ENCODE results near the gene IFT122.

IFT122 gene

GRCh38 chr3:129564981-129565644, 125.1 kb downstream of the IFT122 start:
- Histone ChIP-seq H3K27ac (ENCODE audit: low read depth, low read length) (no peak overlapping the region), H3K36me3 (ENCODE audit: insufficient read depth, low read length) (peaks cover 7% of the 10 kb centered on the region), H3K27me3 (ENCODE audit: control insufficient read depth in 1 of 2, insufficient read depth in 2 of 2, low read length in 2 of 2) (no peaks in the 10 kb centered on the region), H3K9ac (ENCODE audit: low read length) (no peak overlapping the region), H3K4me3 (ENCODE audit: low read depth in 1 of 2, low read length in 2 of 2) (no peak overlapping the region), H3K4me1 (ENCODE audit: insufficient read depth, low read length) (peaks cover 31% of the 10 kb centered on the region), H3K9me3 (ENCODE audit: low read length) (no peaks in the 10 kb centered on the region)

GRCh38 chr3:129565902-129566301, 125.9 kb downstream of the IFT122 start:
- Histone ChIP-seq H3K4me3 (ENCODE audit: low read depth in 1 of 2, low read length in 2 of 2) (no peak overlapping the region), H3K36me3 (ENCODE audit: insufficient read depth, low read length) (peaks cover 10% of the 10 kb centered on the region), H3K27ac (ENCODE audit: low read depth, low read length) (no peak overlapping the region), H3K9ac (ENCODE audit: low read length) (no peak overlapping the region), H3K9me3 (ENCODE audit: low read length) (no peaks in the 10 kb centered on the region), H3K27me3 (ENCODE audit: control insufficient read depth in 1 of 2, insufficient read depth in 2 of 2, low read length in 2 of 2) (no peaks in the 10 kb centered on the region), H3K4me1 (ENCODE audit: insufficient read depth, low read length) (peaks cover 23% of the 10 kb centered on the region)

GRCh38 chr3:129567176-129567705, 127.2 kb downstream of the IFT122 start:
- Histone ChIP-seq H3K36me3 (ENCODE audit: insufficient read depth, low read length) (peaks cover 10% of the 10 kb centered on the region), H3K27me3 (ENCODE audit: control insufficient read depth in 1 of 2, insufficient read depth in 2 of 2, low read length in 2 of 2) (no peaks in the 10 kb centered on the region), H3K4me1 (ENCODE audit: insufficient read depth, low read length) (peaks cover 11% of the 10 kb centered on the region), H3K9ac (ENCODE audit: low read length) (no peak overlapping the region), H3K9me3 (ENCODE audit: low read length) (no peaks in the 10 kb centered on the region), H3K4me3 (ENCODE audit: low read depth in 1 of 2, low read length in 2 of 2) (no peak overlapping the region), H3K27ac (ENCODE audit: low read depth, low read length) (no peak overlapping the region)

- no peak overlapping the region for H3K4me3 ChIP-seq (ENCODE audit: low read depth in 1 of 2, low read length in 2 of 2)
- H3K9ac ChIP-seq (ENCODE audit: low read length): no peak overlapping the region
- peaks cover 11% of the 10 kb centered on the region for H3K4me1 ChIP-seq (ENCODE audit: insufficient read depth, low read length)
- no peaks in the 10 kb centered on the region for H3K27me3 ChIP-seq (ENCODE audit: control insufficient read depth in 1 of 2, insufficient read depth in 2 of 2, low read length in 2 of 2)
- H3K36me3 ChIP-seq (ENCODE audit: insufficient read depth, low read length): peaks cover 10% of the 10 kb centered on the region
- no peak overlapping the region for H3K27ac ChIP-seq (ENCODE audit: low read depth, low read length)
- no peaks in the 10 kb centered on the region for H3K9me3 ChIP-seq (ENCODE audit: low read length)
Observed at GRCh38 chr3:129567939-129568338, 127.9 kb downstream of the IFT122 start.

GRCh38 chr3:129569856-129570255, 129.8 kb downstream of the IFT122 start:
- no peaks in the 10 kb centered on the region for H3K9me3 ChIP-seq (ENCODE audit: low read length)
- H3K4me3 ChIP-seq (ENCODE audit: low read depth in 1 of 2, low read length in 2 of 2): no peak overlapping the region
- H3K4me1 ChIP-seq (ENCODE audit: insufficient read depth, low read length): peaks cover 6% of the 10 kb centered on the region
- peaks cover 10% of the 10 kb centered on the region for H3K36me3 ChIP-seq (ENCODE audit: insufficient read depth, low read length)
- no peak overlapping the region for H3K27ac ChIP-seq (ENCODE audit: low read depth, low read length)
- no peak overlapping the region for H3K9ac ChIP-seq (ENCODE audit: low read length)
- no peaks in the 10 kb centered on the region for H3K27me3 ChIP-seq (ENCODE audit: control insufficient read depth in 1 of 2, insufficient read depth in 2 of 2, low read length in 2 of 2)

Data from muscle layer of colon (tissue), 2 donors.